Measurements from ENCODE around the gene ARHGAP9. TPM values are rescaled to one million over a fixed set of nuclear protein-coding genes. Genes with fewer than 3 reads are reported as not detected.
"Not testable (repeated sequence)": the region's sequence is repeated elsewhere in the genome, so short reads cannot be mapped to it uniquely, and the experiment has no call there.

The ARHGAP9 gene
- total RNA-seq, 1 donor from 2014 or later, result not detected

DNA sequence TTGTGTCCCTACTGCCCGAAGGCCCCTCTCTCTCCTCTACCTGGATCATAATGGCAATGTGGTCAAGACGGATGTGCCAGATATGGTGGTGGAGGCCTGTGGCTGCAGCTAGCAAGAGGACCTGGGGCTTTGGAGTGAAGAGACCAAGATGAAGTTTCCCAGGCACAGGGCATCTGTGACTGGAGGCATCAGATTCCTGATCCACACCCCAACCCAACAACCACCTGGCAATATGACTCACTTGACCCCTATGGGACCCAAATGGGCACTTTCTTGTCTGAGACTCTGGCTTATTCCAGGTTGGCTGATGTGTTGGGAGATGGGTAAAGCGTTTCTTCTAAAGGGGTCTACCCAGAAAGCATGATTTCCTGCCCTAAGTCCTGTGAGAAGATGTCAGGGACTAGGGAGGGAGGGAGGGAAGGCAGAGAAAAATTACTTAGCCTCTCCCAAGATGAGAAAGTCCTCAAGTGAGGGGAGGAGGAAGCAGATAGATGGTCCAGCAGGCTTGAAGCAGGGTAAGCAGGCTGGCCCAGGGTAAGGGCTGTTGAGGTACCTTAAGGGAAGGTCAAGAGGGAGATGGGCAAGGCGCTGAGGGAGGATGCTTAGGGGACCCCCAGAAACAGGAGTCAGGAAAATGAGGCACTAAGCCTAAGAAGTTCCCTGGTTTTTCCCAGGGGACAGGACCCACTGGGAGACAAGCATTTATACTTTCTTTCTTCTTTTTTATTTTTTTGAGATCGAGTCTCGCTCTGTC lies 22.8 kb downstream of the ARHGAP9 start:
- DNase-seq (ENCODE audit: low read depth), result no peak

GRCh38 chr12:57456145-57456700 lies 23.4 kb downstream of the ARHGAP9 start:
- peak; percentile 41 for DNase-seq (ENCODE audit: low read depth)

- DNase-seq (ENCODE audit: low read depth), result no peak
Measured at GRCh38 chr12:57455374-57456144, 24.1 kb downstream of the ARHGAP9 start.

- DNase-seq (ENCODE audit: low read depth), result peak; percentile 70
Measured at GRCh38 chr12:57454566-57455373, 24.9 kb downstream of the ARHGAP9 start, which contains the start of gene INHBE. Gene INHBE, plus strand, starts transcription at chr12:57455307. Its CDS starts 230 bp downstream, at chr12:57455537.

DNA sequence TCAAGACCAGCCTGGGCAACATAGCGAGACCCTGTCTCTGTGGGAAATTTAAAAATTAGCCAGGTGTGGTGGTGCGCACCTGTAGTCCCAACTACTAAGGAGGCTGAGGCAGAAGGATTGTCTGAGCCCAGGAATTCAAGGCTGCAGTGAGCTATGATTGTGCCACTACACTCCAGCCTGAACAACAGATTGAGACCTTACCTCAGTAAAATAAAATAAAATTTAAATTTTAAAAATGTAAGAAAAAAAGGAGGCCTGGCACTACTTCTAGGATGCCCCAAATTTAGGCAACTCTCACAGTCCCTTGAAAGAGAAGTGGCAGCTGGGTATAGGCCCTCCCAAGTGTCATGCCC lies 25.5 kb downstream of the ARHGAP9 start:
- DNase-seq (ENCODE audit: low read depth), result no peak

DNA sequence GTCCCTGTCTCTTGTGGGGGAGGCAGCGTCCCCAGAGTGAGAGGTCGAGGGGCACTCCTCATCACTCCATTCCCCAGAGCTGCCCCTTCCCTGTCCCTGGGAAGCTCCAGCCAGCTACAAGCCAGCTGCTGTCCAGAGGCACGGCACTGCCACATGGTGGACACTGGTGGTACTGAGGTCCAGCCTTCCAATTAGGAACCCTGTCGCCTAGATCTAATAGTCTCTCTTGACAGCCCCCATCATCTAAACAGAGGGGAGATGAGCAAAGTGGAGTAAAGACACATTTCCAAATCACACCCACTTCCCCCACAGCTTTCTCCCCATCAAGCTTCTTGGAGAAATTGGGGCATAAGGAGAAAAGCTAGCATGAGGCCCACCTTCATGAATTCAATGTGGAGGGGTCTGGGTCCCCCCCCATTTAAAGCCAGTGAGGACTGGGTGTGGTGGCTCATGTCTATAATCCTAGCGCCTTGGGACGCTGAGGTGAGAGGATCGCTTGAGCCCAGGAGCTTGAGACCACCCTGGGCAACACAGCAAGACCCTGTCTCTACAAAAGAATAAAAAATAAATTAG lies 26.6 kb downstream of the ARHGAP9 start:
- peak; percentile 56 for DNase-seq (ENCODE audit: low read depth)

DNA sequence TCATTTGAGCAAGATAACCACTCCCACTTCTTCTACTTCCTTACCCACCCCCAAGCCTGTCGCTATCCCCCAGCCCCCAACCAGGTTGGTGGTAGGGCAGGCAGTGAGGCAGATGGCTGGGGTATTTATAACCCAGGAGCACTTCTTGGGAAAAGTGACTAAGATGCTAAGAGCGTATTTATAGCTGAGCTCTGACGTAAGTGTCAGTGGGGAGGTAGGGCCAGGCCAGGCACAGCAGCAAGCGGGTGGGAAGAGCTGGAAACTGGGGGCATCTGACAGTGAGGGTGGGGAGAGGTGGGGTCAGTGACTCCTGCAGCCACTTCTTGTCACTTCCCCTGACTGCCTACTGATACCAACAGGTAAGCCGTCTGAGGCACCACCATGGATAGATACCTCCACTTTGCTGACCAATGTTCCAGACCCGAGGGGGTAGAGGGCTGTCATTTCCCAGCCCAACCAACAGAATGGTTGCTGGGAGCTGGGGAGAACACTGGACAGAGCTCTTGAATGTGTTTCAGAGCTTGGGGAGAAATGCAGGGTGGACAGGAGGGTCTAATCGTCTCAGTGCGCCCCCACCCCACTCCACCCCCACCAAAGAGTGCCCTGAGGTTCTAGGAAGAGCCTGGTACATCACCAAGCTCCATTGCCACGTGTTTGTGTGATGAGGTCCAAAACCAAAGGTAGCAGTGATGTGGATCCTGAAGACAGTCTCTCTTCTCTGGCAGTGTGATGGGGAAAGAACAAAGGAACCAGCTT lies 27.3 kb downstream of the ARHGAP9 start:
- DNase-seq (ENCODE audit: low read depth), result no peak

DNA sequence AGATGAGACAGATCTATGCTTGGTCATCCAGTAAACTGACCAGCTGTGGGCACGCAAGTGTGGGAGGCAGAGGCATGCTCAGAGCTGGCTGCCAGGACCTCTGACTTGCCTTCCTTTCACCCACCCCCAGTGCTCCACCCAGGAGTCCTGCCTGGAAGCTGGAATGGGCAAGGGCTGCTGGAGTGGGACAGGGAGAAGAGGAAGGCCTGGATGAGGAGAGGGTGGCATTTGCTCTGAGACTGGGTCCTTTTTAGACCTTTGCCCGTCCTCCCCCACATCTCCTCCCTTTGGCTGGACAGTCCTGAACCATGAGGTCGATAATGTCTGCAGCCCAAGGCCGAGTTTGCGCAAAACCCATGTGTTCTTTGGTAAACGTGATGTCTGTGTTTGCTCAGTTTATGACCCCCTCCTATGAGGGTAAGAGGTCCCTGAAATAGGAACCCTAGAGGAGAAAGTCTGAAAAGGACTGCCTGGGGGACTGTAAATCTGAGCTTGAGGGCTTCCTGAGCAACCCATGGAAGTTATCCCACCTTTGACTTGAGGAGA lies 28.4 kb downstream of the ARHGAP9 start:
- no peak for DNase-seq (ENCODE audit: low read depth)

GRCh38 chr12:57450057-57450456 lies 29.6 kb downstream of the ARHGAP9 start:
- DNase-seq (ENCODE audit: low read depth), result no peak

GRCh38 chr12:57449375-57449774 lies 30.3 kb downstream of the ARHGAP9 start:
- DNase-seq (ENCODE audit: low read depth), result no peak

DNA sequence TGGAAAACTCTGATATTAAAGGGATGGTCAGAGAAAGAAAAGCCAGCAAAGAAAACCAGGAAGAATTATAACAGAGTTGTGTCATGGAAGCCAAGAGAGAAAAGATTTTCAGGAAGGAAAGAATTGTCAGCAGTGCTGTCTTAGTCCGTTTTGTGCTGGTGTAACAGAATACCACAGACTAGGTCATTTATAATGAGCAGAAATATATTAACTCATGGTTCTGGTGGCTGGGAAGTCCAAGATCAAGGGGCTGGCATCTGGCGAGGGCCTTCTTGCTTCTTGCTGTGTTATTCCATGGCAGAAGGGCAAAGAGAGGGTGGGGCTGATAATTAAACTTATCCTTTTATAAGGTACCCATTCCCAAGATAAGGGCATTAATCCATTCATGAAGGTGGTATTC lies 31.0 kb downstream of the ARHGAP9 start:
- DNase-seq (ENCODE audit: low read depth), result no peak

- DNase-seq (ENCODE audit: low read depth), result no peak
Measured at GRCh38 chr12:57446292-57446960, 33.2 kb downstream of the ARHGAP9 start.

- no peak for DNase-seq (ENCODE audit: low read depth)
Measured at GRCh38 chr12:57444744-57445143, 34.9 kb downstream of the ARHGAP9 start.

DNA sequence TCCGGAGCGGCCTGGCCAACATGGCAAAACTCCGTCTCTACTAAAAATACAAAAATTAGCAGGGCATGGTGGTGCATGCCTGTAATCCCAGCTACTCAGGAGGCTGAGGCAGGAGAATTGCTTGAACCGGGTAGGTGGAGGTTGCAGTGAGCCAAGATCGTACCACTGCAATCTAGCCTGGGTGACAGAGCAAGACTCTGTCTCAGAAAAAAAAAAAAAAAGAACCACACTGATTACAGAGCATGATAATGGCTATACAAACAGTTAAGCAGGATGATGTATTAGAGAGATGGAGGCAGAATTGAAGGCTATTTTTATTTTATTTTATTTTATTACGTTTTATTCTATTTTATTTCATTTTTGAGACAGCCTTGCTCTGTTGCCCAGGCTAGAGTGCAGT lies 35.3 kb downstream of the ARHGAP9 start:
- DNase-seq (ENCODE audit: low read depth), result not testable (repeated sequence)

- no peak for DNase-seq (ENCODE audit: low read depth)
Measured at GRCh38 chr12:57441846-57442427, 37.7 kb downstream of the ARHGAP9 start.

- not testable (repeated sequence) for DNase-seq (ENCODE audit: low read depth)
Measured at GRCh38 chr12:57441393-57441792, 38.3 kb downstream of the ARHGAP9 start.

GRCh38 chr12:57439762-57440266 lies 39.9 kb downstream of the ARHGAP9 start:
- no peak for DNase-seq (ENCODE audit: low read depth)

DNA sequence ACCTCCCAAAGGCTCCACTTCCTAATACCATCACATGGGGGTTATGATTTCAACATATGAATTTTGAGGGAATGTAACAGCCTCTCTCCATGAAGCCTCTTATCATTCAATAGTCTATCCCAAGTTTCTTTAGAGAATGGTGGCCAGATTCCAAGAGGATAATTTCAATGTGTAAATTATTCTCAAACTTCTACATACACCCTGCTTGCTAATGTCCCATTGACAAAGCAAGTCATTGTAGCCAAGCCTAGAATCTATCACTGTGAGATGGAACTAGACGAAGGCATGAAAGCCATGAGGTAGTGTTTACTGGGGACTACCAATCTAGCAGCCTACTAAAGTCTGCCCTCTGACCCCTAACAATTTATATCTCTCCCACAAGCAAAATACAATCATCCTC lies 41.3 kb downstream of the ARHGAP9 start:
- no peak for DNase-seq (ENCODE audit: low read depth)

DNA sequence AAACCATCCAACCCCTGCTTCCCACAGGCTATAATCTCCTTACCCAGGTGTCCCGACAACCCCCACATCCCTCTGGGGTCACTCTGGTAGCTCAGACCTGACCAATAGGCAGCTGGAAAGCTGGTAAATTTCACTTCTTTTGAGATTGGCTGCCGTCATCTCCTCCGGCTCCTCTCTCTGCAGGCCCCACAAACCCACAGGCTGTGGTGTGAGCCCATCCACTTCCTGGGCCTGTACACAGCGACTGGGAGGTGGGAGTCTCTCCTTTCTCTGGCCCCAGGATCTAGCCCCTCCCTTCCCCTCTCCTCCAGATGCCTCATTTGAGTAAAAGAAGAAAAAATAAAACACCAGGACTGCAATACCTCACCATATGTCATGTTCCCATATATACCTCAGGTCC lies 44.4 kb downstream of the ARHGAP9 start:
- no peak for DNase-seq (ENCODE audit: low read depth)
